ENCODE data around the gene PEX16.

GRCh38 chr11:45918962-45919675 is 1.4 kb upstream of the PEX16 start:
- TF ChIP-seq CTCF (IDR thresholded peaks at IDR 0.05) = no peak
- no peak for TF ChIP-seq EP300 (IDR thresholded peaks at IDR 0.05; ENCODE audit: low read depth)
